ENCODE results near the gene PHKA1.
"Not testable (repeated sequence)": the region's sequence is repeated elsewhere in the genome, so short reads cannot be mapped to it uniquely, and the experiment has no call there.

PHKA1 gene

GRCh38 chrX:72713599-72714477 is at the start of gene PHKA1:
PHKA1 (minus strand) TSS chrX:72714306; CDS start chrX:72713880, 426 bp downstream.
- in situ Hi-C loops (cut with HindIII; ENCODE audit: low pct_ligation_motif_present, low pct_unique_long_range_greater_than_20kb, low sequenced_read_pairs) = not testable (repeated sequence)

GRCh38 chrX:72760454-72760853 is 46.3 kb upstream of the PHKA1 start:
- DNase-seq; in situ Hi-C loops (cut with HindIII; ENCODE audit: low pct_ligation_motif_present, low pct_unique_long_range_greater_than_20kb, low sequenced_read_pairs): not testable (repeated sequence)

More at GRCh38 chrX:72713599-72714477, at the start of gene PHKA1:
- DNase-seq = peak; percentile 45

GRCh38 chrX:72748545-72748944 is 34.4 kb upstream of the PHKA1 start:
- DNase-seq; in situ Hi-C loops (cut with HindIII; ENCODE audit: low pct_ligation_motif_present, low pct_unique_long_range_greater_than_20kb, low sequenced_read_pairs): not testable (repeated sequence)

- in situ Hi-C loops (cut with HindIII; ENCODE audit: low pct_ligation_motif_present, low pct_unique_long_range_greater_than_20kb, low sequenced_read_pairs); DNase-seq: not testable (repeated sequence)
Observed at GRCh38 chrX:72745546-72745945, 31.4 kb upstream of the PHKA1 start.

- DNase-seq = no peak
- in situ Hi-C loops (cut with HindIII; ENCODE audit: low pct_ligation_motif_present, low pct_unique_long_range_greater_than_20kb, low sequenced_read_pairs) = no loop called here
Observed at GRCh38 chrX:72735561-72735960, 21.5 kb upstream of the PHKA1 start.

- DNase-seq; in situ Hi-C loops (cut with HindIII; ENCODE audit: low pct_ligation_motif_present, low pct_unique_long_range_greater_than_20kb, low sequenced_read_pairs): not testable (repeated sequence)
Observed at GRCh38 chrX:72733636-72734035, 19.5 kb upstream of the PHKA1 start.

DNA sequence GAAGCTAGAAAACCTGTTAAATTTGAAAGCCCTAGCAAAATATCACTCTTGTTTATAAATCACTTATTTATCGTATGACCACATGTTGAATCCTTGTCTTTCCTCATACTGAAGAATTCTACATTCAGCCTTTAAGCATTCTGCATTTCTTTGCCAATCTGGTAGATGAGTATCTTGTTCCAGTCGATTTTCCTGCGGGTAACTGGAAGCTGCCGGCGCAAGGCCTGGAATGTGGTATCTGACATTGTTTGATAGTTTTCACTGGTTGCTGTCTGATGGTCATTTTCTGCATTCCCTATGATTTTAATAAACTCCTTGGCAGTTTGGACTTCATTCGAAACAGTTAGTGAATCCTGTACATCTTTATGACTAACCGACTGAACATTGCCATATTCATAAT is 13.7 kb upstream of the PHKA1 start:
- in situ Hi-C loops (cut with HindIII; ENCODE audit: low pct_ligation_motif_present, low pct_unique_long_range_greater_than_20kb, low sequenced_read_pairs) = no loop called here

DNA sequence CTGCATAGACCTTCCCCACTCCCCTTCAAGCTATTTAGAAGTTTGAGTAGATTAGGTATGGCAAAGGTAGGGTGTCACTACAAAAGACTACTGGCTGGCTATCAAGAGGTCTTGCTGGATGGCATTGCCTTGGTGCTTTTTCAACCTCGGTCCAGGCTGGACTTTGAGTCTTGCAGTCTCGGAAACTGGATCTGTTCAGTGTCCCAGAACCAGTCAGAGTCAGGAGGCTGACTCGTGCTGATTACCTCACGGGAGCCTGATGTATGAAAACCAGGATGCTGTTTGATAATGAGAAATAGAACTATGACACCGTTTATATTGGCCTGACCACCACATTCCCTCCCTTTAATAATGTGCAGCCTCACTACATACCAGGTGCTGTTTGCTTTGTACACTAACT is 2.7 kb upstream of the PHKA1 start:
- in situ Hi-C loops (cut with HindIII; ENCODE audit: low pct_ligation_motif_present, low pct_unique_long_range_greater_than_20kb, low sequenced_read_pairs) = no loop called here

More for the DNA sequence above, 13.7 kb upstream of the PHKA1 start:
- DNase-seq = no peak

GRCh38 chrX:72715546-72715945 is 1.4 kb upstream of the PHKA1 start:
- DNase-seq = no peak
- in situ Hi-C loops (cut with HindIII; ENCODE audit: low pct_ligation_motif_present, low pct_unique_long_range_greater_than_20kb, low sequenced_read_pairs) = no loop called here

More for the DNA sequence above, 2.7 kb upstream of the PHKA1 start:
- no peak for DNase-seq

- DNase-seq = peak; percentile 47
- in situ Hi-C loops (cut with HindIII; ENCODE audit: low pct_ligation_motif_present, low pct_unique_long_range_greater_than_20kb, low sequenced_read_pairs) = no loop called here
Observed at GRCh38 chrX:72714478-72714916, 391 bp upstream of the PHKA1 start.

- in situ Hi-C loops (cut with HindIII; ENCODE audit: low pct_ligation_motif_present, low pct_unique_long_range_greater_than_20kb, low sequenced_read_pairs) = no loop called here
- DNase-seq = no peak
Observed at GRCh38 chrX:72713130-72713529, 976 bp downstream of the PHKA1 start.

DNA sequence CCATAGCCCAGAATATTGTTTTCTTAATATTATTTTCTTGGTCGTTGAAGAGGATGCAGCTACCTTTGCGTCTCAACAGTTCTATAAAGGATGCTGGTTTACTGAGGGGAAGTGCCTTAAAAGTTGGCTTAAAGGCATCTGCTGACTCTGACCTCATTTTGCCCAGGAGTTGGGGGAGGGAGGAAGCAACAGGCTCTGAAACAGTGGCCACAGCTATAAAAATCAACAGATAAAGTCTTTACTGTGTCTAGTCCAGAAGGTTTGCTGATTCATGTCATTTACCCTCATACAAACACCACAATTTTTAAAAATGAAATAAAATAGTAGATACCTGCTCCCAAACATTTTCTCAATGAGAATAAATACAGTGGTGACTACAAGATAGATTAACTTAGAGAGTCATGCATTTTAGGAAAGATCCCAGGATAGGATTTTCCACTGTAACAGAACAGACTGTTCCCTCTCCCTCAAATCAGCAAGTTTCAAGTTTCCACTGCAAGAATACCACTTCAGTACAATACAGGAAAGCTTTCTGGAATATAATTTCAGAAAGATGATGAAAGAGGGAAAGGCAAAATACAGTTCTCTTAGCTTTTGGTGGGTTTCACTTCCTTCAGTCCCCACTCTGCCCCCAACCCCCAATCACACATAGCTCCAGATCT is 1.9 kb downstream of the PHKA1 start:
- no peak for DNase-seq
- in situ Hi-C loops (cut with HindIII; ENCODE audit: low pct_ligation_motif_present, low pct_unique_long_range_greater_than_20kb, low sequenced_read_pairs) = no loop called here

DNA sequence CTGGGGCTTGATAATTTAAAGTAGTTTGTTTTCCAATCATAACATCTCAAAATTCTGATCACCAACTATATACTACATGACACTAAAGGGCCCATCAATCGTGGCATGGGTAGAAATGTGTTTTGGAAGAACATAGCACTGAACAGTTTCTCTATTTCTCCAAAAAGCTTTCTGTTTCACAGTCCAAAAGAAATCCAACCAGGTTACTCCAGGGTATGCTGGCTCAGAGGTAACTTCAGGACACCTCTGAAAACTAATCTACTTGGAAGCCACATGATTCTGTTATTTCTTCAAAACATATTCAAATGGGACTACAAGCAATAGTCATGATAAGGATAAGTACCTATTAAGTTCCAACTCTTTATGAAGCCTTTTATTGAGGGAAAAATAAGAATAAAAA is 8.3 kb downstream of the PHKA1 start:
- in situ Hi-C loops (cut with HindIII; ENCODE audit: low pct_ligation_motif_present, low pct_unique_long_range_greater_than_20kb, low sequenced_read_pairs) = no loop called here

GRCh38 chrX:72705111-72705510 is 9.0 kb downstream of the PHKA1 start:
- DNase-seq = no peak
- in situ Hi-C loops (cut with HindIII; ENCODE audit: low pct_ligation_motif_present, low pct_unique_long_range_greater_than_20kb, low sequenced_read_pairs) = no loop called here

More for the DNA sequence above, 8.3 kb downstream of the PHKA1 start:
- no peak for DNase-seq

DNA sequence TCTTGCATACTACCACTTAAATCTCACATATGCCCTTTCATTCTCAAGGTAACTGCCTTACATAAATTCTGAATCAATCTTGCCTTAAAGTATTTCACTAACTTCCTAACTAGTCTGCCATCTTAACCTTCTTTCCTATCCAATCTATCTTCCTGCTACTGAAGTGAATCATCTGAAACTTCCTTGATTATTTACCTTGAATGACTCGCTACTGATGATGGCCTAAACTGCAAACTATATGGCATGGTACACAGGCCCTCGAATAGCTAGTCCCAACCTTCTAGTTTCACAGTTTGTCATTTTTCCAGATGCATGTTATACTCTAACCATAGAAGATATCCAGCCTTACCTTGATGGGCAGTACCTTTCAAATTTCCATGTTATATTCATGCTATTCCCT is 19.9 kb downstream of the PHKA1 start:
- in situ Hi-C loops (cut with HindIII; ENCODE audit: low pct_ligation_motif_present, low pct_unique_long_range_greater_than_20kb, low sequenced_read_pairs) = no loop called here
- DNase-seq = no peak

- DNase-seq = no peak
- in situ Hi-C loops (cut with HindIII; ENCODE audit: low pct_ligation_motif_present, low pct_unique_long_range_greater_than_20kb, low sequenced_read_pairs) = no loop called here
Observed at GRCh38 chrX:72693477-72693876, 20.6 kb downstream of the PHKA1 start.

- no peak for DNase-seq
- in situ Hi-C loops (cut with HindIII; ENCODE audit: low pct_ligation_motif_present, low pct_unique_long_range_greater_than_20kb, low sequenced_read_pairs) = no loop called here
Observed at GRCh38 chrX:72687396-72687795, 26.7 kb downstream of the PHKA1 start.

DNA sequence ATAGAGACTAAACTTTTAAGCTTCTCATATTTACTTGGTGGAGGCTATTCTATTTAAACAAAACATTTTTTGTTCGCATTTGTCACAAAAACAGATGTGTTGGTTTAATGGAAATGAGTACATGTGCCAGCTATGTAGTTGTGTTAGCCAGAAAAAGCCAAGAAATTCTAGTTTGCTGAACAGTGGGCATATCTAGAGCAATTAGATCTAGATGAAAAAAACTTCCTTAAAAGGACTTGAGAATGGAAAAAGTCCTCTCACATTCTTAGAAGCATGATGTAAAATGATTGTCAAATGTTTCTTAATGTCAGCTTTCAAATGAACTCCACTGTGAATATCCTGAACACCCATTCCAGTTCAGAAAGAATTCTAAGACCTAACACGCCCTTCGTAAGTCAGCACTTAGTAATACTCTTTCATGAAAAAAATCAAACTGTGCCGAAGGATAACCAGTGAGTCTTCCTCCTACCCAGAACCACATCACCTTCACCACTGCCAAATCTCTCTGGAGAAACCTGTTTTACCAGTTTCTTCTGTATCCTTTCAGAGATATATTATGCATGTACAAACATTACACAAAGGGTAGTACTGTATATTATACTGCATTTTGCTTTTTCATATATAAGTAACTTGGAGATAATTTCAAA is 28.2 kb downstream of the PHKA1 start:
- DNase-seq = no peak
- in situ Hi-C loops (cut with HindIII; ENCODE audit: low pct_ligation_motif_present, low pct_unique_long_range_greater_than_20kb, low sequenced_read_pairs) = no loop called here

DNA sequence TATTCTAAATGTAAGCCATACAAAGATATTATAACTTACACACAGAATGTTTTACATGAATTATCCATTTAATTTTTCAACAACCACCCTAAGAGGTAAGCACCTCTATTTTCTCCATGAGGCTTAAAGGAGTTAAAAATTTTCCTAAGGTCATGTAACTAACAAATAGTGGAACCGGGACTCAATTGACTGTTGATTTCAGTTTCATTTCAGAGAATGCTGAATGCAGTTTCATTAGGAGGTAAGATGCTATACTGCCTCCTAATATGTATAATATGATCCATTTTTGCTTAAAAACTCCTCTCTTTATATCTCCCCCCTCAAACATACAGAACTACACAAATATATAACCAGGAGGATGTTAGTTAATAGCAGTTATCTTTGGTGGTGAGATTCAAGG is 29.1 kb downstream of the PHKA1 start:
- in situ Hi-C loops (cut with HindIII; ENCODE audit: low pct_ligation_motif_present, low pct_unique_long_range_greater_than_20kb, low sequenced_read_pairs) = no loop called here
- no peak for DNase-seq

Measured in ACHN (cell line).